ENCODE measurements around the gene MBNL1. TPM values are rescaled to one million over a fixed set of nuclear protein-coding genes. Genes with fewer than 3 reads are reported as not detected.

MBNL1 gene
- total RNA-seq, 1 experiment from 2014 or later, result 117 TPM

DNA sequence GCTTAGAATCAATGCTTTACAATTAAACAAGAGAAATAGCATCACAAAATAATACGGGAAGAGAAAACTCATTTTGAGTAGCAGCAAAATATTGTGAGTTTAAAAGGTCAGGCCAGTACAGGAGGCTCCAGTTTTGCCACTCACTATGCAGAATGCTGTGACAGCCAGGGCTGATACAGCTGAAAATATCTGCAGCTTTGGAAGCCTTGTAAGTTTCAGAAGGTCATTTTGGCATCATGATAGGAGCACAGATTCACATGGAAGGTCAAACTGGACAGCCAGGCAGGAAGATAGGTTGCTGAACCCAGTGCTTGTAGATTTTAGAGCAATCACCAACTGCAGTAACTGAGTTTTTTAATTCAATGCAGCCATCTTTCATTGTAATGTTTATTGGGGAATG lies 14.1 kb downstream of the MBNL1 start:
- ChIA-PET CTCF (no interaction called here), POLR2A (ENCODE audit: low non-redundant PET) (no interaction called here)
- intact Hi-C loops (cut with micrococcal nuclease; ENCODE audit: unreplicated experiment), result no loop called here
- DNase-seq (ENCODE audit: low spot score), result no peak
- H3K27me3 ChIP-seq (replicated peaks; ENCODE audit: insufficient read depth, low read depth, low read length, poor library complexity), result no peaks in the 10 kb centered on the region
- no peak overlapping the region for H3K27ac ChIP-seq (ENCODE audit: low read depth, low read length, poor library complexity, severe bottlenecking)
- no TSS peak for BruUV-seq (replicated peaks)
- H3K9me3 ChIP-seq (ENCODE audit: low read depth, low read length, poor library complexity, severe bottlenecking), result no peaks in the 10 kb centered on the region
- H3K4me3 ChIP-seq (ENCODE audit: low read depth, low read length, poor library complexity, severe bottlenecking), result no peak overlapping the region
- no peak for TF ChIP-seq CTCF (conservative IDR thresholded peaks at IDR 0.05; ENCODE audit: low read depth, low read length)
- TF ChIP-seq EZH2 (IDR thresholded peaks at IDR 0.05; ENCODE audit: borderline replicate concordance, low read depth, low read length, poor library complexity, severe bottlenecking), result no peak
- H3K4me1 ChIP-seq (ENCODE audit: insufficient read depth, low read length, poor library complexity, severe bottlenecking), result peaks cover 40% of the 10 kb centered on the region
- no peaks in the 10 kb centered on the region for H3K36me3 ChIP-seq (ENCODE audit: insufficient read depth, low read length, poor library complexity, severe bottlenecking)

GRCh38 chr3:152283492-152284381 lies 15.0 kb downstream of the MBNL1 start:
- TF ChIP-seq CTCF (conservative IDR thresholded peaks at IDR 0.05; ENCODE audit: low read depth, low read length), result no peak
- no peak for TF ChIP-seq EZH2 (IDR thresholded peaks at IDR 0.05; ENCODE audit: borderline replicate concordance, low read depth, low read length, poor library complexity, severe bottlenecking)
- intact Hi-C loops (cut with micrococcal nuclease; ENCODE audit: unreplicated experiment), result no loop called here
- no peak for DNase-seq (ENCODE audit: low spot score)
- POLR2A ChIA-PET (ENCODE audit: low non-redundant PET), result no interaction called here
- Histone ChIP-seq H3K9me3 (ENCODE audit: low read depth, low read length, poor library complexity, severe bottlenecking) (no peaks in the 10 kb centered on the region), H3K27ac (ENCODE audit: low read depth, low read length, poor library complexity, severe bottlenecking) (no peak overlapping the region), H3K36me3 (ENCODE audit: insufficient read depth, low read length, poor library complexity, severe bottlenecking) (no peaks in the 10 kb centered on the region), H3K4me3 (ENCODE audit: low read depth, low read length, poor library complexity, severe bottlenecking) (no peak overlapping the region), H3K27me3 (replicated peaks; ENCODE audit: insufficient read depth, low read depth, low read length, poor library complexity) (no peaks in the 10 kb centered on the region), H3K4me1 (ENCODE audit: insufficient read depth, low read length, poor library complexity, severe bottlenecking) (peaks cover 36% of the 10 kb centered on the region)
- CTCF ChIA-PET, result no interaction called here
- no TSS peak for BruUV-seq (replicated peaks)

- no peak for DNase-seq (ENCODE audit: low spot score)
- BruUV-seq (replicated peaks), result no TSS peak
- intact Hi-C loops (cut with micrococcal nuclease; ENCODE audit: unreplicated experiment), result no loop called here
- H3K4me3 ChIP-seq (ENCODE audit: low read depth, low read length, poor library complexity, severe bottlenecking), result no peak overlapping the region
- H3K36me3 ChIP-seq (ENCODE audit: insufficient read depth, low read length, poor library complexity, severe bottlenecking), result no peaks in the 10 kb centered on the region
- no peaks in the 10 kb centered on the region for H3K9me3 ChIP-seq (ENCODE audit: low read depth, low read length, poor library complexity, severe bottlenecking)
- no peaks in the 10 kb centered on the region for H3K27me3 ChIP-seq (replicated peaks; ENCODE audit: insufficient read depth, low read depth, low read length, poor library complexity)
- peaks cover 27% of the 10 kb centered on the region for H3K4me1 ChIP-seq (ENCODE audit: insufficient read depth, low read length, poor library complexity, severe bottlenecking)
- no peak for TF ChIP-seq CTCF (conservative IDR thresholded peaks at IDR 0.05; ENCODE audit: low read depth, low read length)
- TF ChIP-seq EZH2 (IDR thresholded peaks at IDR 0.05; ENCODE audit: borderline replicate concordance, low read depth, low read length, poor library complexity, severe bottlenecking), result no peak
- POLR2A ChIA-PET (ENCODE audit: low non-redundant PET), result interaction anchor here (0.7 kb wide), 1 partner anchor 10 kb away, joined by 3 read pairs; no protein-coding TSS in a partner anchor
- H3K27ac ChIP-seq (ENCODE audit: low read depth, low read length, poor library complexity, severe bottlenecking), result no peak overlapping the region
- CTCF ChIA-PET, result no interaction called here
These were observed 16.2 kb downstream of the MBNL1 start for GRCh38 chr3:152284906-152285305.
